GM23338 (cell line): Measurements from ENCODE around the gene CD6. TPM values are rescaled to one million over a fixed set of nuclear protein-coding genes. Genes with fewer than 3 reads are reported as not detected.

ENCODE experiments used
- ATAC-seq: fragments of 200-7000 bp; cut with Tn5 transposase; 3 replicates; pipeline ENCODE4 v1.9.1; 2020
- DNase-seq: peaks from one replicate; pipeline ENCODE4 v3.0.0-alpha.2; 2015; ENCODE audit warnings: low spot score
- H2AFZ ChIP-seq: fragments of 200-600 bp; sonication (generic); 2 replicates; pipeline ENCODE4 v1.8.0; 2016; ENCODE audit warnings: antibody characterized with exemption, mild to moderate bottlenecking, moderate library complexity
- H3F3A ChIP-seq: fragments of 200-600 bp; sonication (generic); replicated peaks from 2 replicates; pipeline ENCODE4 v1.8.0; 2017; ENCODE audit warnings: antibody characterized with exemption, mixed run types, low read depth
- H3K27ac ChIP-seq: fragments of 200-600 bp; sonication (generic); 2 replicates; pipeline ENCODE4 v1.6.1; 2016; ENCODE audit warnings: low read depth
- H3K27me3 ChIP-seq: fragments of 200-600 bp; sonication (generic); 2 replicates; pipeline ENCODE4 v1.8.0; 2016; ENCODE audit warnings: mild to moderate bottlenecking, mixed run types, moderate library complexity; ENCODE audit not compliant: insufficient read depth
- H3K36me3 ChIP-seq: fragments of 200-600 bp; sonication (generic); 2 replicates; pipeline ENCODE4 v1.8.0; 2016; ENCODE audit warnings: mild to moderate bottlenecking; ENCODE audit not compliant: insufficient read depth
- H3K4me1 ChIP-seq: fragments of 200-600 bp; sonication (generic); 2 replicates; pipeline ENCODE4 v1.8.0; 2016; ENCODE audit warnings: mild to moderate bottlenecking, moderate library complexity; ENCODE audit not compliant: insufficient read depth
- H3K4me2 ChIP-seq: fragments of 200-600 bp; sonication (generic); 2 replicates; pipeline ENCODE4 v1.7.1; 2017; ENCODE audit warnings: mixed run types
- H3K4me3 ChIP-seq: fragments of 200-600 bp; sonication (generic); 2 replicates; pipeline ENCODE4 v1.6.1; 2016; ENCODE audit warnings: mixed run types
- H3K79me2 ChIP-seq: fragments of 200-600 bp; sonication (generic); replicated peaks from 2 replicates; pipeline ENCODE4 v1.8.0; 2017; ENCODE audit warnings: mild to moderate bottlenecking; ENCODE audit not compliant: insufficient read depth
- H3K9me2 ChIP-seq: fragments of 200-600 bp; sonication (generic); 2 replicates; pipeline ENCODE4 v1.8.0; 2017; ENCODE audit not compliant: insufficient read depth
- H4K20me1 ChIP-seq: fragments of 200-600 bp; sonication (generic); replicated peaks from 2 replicates; pipeline ENCODE4 v1.8.0; 2017; ENCODE audit warnings: mild to moderate bottlenecking; ENCODE audit not compliant: insufficient read depth
- H3K27ac Mint-ChIP-seq: 2 replicates; pipeline ENCODE4 v1.8.0; 2020; ENCODE audit warnings: inconsistent platforms, mild to moderate bottlenecking, moderate library complexity, mixed read lengths
- H3K27me3 Mint-ChIP-seq: 3 replicates; pipeline ENCODE4 v1.8.0; 2022; ENCODE audit warnings: low read depth, mild to moderate bottlenecking, moderate library complexity, mixed read lengths, inconsistent platforms; ENCODE audit not compliant: insufficient read depth, poor library complexity
- H3K36me3 Mint-ChIP-seq: 3 replicates; pipeline ENCODE4 v1.8.0; 2021; ENCODE audit warnings: low read depth, mild to moderate bottlenecking, inconsistent platforms, moderate library complexity, mixed read lengths
- H3K4me1 Mint-ChIP-seq: 3 replicates; pipeline ENCODE4 v1.8.0; 2020; ENCODE audit warnings: mild to moderate bottlenecking, inconsistent platforms, mixed read lengths
- H3K4me3 Mint-ChIP-seq: 3 replicates; pipeline ENCODE4 v1.8.0; 2021; ENCODE audit warnings: moderate library complexity, mild to moderate bottlenecking, inconsistent platforms, mixed read lengths
- H3K9me3 Mint-ChIP-seq: 3 replicates; pipeline ENCODE4 v1.8.0; 2020; ENCODE audit warnings: moderate library complexity, mild to moderate bottlenecking, inconsistent platforms, mixed read lengths
- CREB1 ChIP-seq: fragments of 250-450 bp; sonication (Bioruptor Pico); IDR thresholded peaks from 2 replicates; pipeline ENCODE4 v1.5.0; 2020; ENCODE audit warnings: low read depth, mild to moderate bottlenecking, moderate library complexity
- EZH2 ChIP-seq: fragments of 200-600 bp; sonication (generic); IDR thresholded peaks from one replicate; pipeline ENCODE4 v1.8.0; 2017; ENCODE audit warnings: antibody characterized with exemption, mild to moderate bottlenecking, low read depth; ENCODE audit not compliant: unreplicated experiment
- EZH2phosphoT487 ChIP-seq: fragments of 200-600 bp; sonication (generic); IDR thresholded peaks from one replicate; pipeline ENCODE4 v1.8.1; 2018; ENCODE audit warnings: antibody characterized with exemption; ENCODE audit not compliant: unreplicated experiment
- JUNB ChIP-seq: IDR thresholded peaks from one replicate; pipeline ENCODE4 v1.6.1; 2016; ENCODE audit warnings: antibody characterized with exemption; ENCODE audit not compliant: unreplicated experiment
- NANOG ChIP-seq: IDR thresholded peaks from 2 replicates; pipeline ENCODE4 v1.6.1; 2016; ENCODE audit warnings: antibody characterized with exemption, borderline replicate concordance
- POLR2AphosphoS5 ChIP-seq: IDR thresholded peaks from 2 replicates; pipeline ENCODE4 v1.6.1; 2016; ENCODE audit warnings: antibody characterized with exemption, low read depth
- REST ChIP-seq: IDR thresholded peaks from one replicate; pipeline ENCODE4 v1.6.1; 2018; ENCODE audit warnings: antibody characterized with exemption; ENCODE audit not compliant: unreplicated experiment
- STAT1 ChIP-seq: IDR thresholded peaks from one replicate; pipeline ENCODE4 v1.6.1; 2016; ENCODE audit warnings: antibody characterized with exemption; ENCODE audit not compliant: unreplicated experiment
- ZNF114 ChIP-seq: fragments of 250-450 bp; sonication (Bioruptor Pico); IDR thresholded peaks from 2 replicates; pipeline ENCODE4 v1.5.0; 2020; ENCODE audit warnings: mild to moderate bottlenecking, moderate library complexity
- ZNF331 ChIP-seq: fragments of 250-450 bp; sonication (Bioruptor Pico); IDR thresholded peaks from 2 replicates; pipeline ENCODE4 v1.5.0; 2020; ENCODE audit warnings: low read depth, mild to moderate bottlenecking, moderate library complexity
- polyA plus RNA-seq: library from polyadenylated mRNA; unstranded; fragments of >200 nt; fragmentation: Nextera tagmentation; extraction: Ambion mirVana; gene quantifications from 2 replicates; pipeline ENCODE4 v1.2.1, GENCODE V29; 2016
- total RNA-seq: library from RNA; depleted of rRNA; stranded (reverse); fragments of >200 nt; shearing (Covaris generic); gene quantifications from 2 replicates; pipeline ENCODE4 v1.2.3, GENCODE V29; 2014
- TF ChIP-seq, protein P1 (sequence below), 2 experiments: fragments of 200-600 bp in 1 of 2; sonication (generic) in 1 of 2; conservative IDR thresholded peaks; 2 replicates each; pipeline versions ENCODE4 v1.5.1 to v1.6.1; 2016 to 2017; ENCODE audit warnings: antibody characterized with exemption in 2 of 2, low read depth in 2 of 2, mild to moderate bottlenecking in 2 of 2, moderate library complexity in 1 of 2
- TF ChIP-seq, protein P2 (sequence below): IDR thresholded peaks from 2 replicates; pipeline ENCODE4 v1.6.1; 2016; ENCODE audit warnings: antibody characterized with exemption
- TF ChIP-seq, protein P3 (sequence below): fragments of 250-450 bp; sonication (Bioruptor Pico); IDR thresholded peaks from 2 replicates; pipeline ENCODE4 v1.5.0; 2020; ENCODE audit warnings: mild to moderate bottlenecking, moderate library complexity

Gene CD6
- total and polyA plus RNA-seq, 2 experiments from 2014 or later, result 0.49 TPM; not detected in 1

DNA sequence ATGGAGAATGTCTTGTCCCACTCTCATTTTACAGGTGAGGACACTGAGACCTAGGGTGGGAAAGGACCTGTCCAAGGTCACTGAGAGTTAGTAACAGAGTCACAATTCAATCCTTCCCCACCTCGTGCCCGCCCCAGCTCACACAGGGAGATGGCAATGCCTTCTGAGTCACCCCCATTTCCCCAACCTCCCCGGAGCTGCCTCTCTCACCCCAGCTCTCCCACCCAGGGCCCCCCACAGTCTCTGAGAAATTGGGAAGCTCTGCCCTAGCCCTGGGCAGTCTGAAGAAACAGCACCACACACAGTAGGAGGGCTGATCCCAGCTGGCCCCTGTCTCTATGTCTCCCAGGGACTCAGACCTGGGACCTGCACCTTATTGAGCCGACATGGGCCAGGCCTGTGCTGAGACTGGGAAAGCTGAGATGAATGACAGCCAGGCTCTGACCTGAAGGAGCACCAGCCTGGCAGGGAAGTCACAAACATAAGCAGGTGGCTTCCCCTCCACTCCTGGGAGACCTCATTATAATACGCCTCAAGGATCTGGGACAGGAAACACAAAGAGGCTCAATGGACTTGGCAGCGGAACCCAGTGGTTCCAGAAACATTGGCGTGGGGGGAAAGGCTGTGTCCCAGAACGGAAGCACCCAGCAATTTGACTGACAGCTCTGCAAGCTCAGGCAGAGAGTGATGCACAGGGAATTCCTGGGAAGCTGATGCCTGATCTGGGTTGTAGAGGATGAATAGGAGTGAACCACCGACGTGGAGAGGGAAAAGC is 51.0 kb downstream of the CD6 start:
- Histone ChIP-seq H3K27ac (no peak overlapping the region), H3K27me3 (no peaks in the 10 kb centered on the region), H3K4me3 (peak overlapping the region; percentile 47; the same call in 1 of the 2 replicates), H3K4me1 (peaks cover 10% of the 10 kb centered on the region; the same call in 1 of the 2 replicates), H2AFZ (no peak overlapping the region), H3K4me2 (peak overlapping the region; percentile 82), H3K9me2 (no peaks in the 10 kb centered on the region), H3F3A (no peaks in the 10 kb centered on the region), H3K36me3 (no peaks in the 10 kb centered on the region), H4K20me1 (no peaks in the 10 kb centered on the region), H3K79me2 (no peaks in the 10 kb centered on the region)
- TF ChIP-seq, protein P1, sequence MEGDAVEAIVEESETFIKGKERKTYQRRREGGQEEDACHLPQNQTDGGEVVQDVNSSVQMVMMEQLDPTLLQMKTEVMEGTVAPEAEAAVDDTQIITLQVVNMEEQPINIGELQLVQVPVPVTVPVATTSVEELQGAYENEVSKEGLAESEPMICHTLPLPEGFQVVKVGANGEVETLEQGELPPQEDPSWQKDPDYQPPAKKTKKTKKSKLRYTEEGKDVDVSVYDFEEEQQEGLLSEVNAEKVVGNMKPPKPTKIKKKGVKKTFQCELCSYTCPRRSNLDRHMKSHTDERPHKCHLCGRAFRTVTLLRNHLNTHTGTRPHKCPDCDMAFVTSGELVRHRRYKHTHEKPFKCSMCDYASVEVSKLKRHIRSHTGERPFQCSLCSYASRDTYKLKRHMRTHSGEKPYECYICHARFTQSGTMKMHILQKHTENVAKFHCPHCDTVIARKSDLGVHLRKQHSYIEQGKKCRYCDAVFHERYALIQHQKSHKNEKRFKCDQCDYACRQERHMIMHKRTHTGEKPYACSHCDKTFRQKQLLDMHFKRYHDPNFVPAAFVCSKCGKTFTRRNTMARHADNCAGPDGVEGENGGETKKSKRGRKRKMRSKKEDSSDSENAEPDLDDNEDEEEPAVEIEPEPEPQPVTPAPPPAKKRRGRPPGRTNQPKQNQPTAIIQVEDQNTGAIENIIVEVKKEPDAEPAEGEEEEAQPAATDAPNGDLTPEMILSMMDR (conservative IDR thresholded peaks at IDR 0.05; ENCODE audit: low read depth in 2 of 2), result no peak
- no peak for TF ChIP-seq ZNF114 (CRISPR knock-in tag)
- TF ChIP-seq EZH2phosphoT487, result no peak
- no peak for TF ChIP-seq ZNF331 (CRISPR knock-in tag)
- no peak for TF ChIP-seq JUNB
- no peak for TF ChIP-seq STAT1
- no peak for TF ChIP-seq REST
- no peak for TF ChIP-seq POLR2AphosphoS5
- TF ChIP-seq NANOG, result no peak
- TF ChIP-seq, protein P2, sequence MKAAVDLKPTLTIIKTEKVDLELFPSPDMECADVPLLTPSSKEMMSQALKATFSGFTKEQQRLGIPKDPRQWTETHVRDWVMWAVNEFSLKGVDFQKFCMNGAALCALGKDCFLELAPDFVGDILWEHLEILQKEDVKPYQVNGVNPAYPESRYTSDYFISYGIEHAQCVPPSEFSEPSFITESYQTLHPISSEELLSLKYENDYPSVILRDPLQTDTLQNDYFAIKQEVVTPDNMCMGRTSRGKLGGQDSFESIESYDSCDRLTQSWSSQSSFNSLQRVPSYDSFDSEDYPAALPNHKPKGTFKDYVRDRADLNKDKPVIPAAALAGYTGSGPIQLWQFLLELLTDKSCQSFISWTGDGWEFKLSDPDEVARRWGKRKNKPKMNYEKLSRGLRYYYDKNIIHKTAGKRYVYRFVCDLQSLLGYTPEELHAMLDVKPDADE, result no peak
- TF ChIP-seq EZH2, result no peak
- no peak for TF ChIP-seq CREB1 (CRISPR knock-in tag)
- TF ChIP-seq, protein P3, sequence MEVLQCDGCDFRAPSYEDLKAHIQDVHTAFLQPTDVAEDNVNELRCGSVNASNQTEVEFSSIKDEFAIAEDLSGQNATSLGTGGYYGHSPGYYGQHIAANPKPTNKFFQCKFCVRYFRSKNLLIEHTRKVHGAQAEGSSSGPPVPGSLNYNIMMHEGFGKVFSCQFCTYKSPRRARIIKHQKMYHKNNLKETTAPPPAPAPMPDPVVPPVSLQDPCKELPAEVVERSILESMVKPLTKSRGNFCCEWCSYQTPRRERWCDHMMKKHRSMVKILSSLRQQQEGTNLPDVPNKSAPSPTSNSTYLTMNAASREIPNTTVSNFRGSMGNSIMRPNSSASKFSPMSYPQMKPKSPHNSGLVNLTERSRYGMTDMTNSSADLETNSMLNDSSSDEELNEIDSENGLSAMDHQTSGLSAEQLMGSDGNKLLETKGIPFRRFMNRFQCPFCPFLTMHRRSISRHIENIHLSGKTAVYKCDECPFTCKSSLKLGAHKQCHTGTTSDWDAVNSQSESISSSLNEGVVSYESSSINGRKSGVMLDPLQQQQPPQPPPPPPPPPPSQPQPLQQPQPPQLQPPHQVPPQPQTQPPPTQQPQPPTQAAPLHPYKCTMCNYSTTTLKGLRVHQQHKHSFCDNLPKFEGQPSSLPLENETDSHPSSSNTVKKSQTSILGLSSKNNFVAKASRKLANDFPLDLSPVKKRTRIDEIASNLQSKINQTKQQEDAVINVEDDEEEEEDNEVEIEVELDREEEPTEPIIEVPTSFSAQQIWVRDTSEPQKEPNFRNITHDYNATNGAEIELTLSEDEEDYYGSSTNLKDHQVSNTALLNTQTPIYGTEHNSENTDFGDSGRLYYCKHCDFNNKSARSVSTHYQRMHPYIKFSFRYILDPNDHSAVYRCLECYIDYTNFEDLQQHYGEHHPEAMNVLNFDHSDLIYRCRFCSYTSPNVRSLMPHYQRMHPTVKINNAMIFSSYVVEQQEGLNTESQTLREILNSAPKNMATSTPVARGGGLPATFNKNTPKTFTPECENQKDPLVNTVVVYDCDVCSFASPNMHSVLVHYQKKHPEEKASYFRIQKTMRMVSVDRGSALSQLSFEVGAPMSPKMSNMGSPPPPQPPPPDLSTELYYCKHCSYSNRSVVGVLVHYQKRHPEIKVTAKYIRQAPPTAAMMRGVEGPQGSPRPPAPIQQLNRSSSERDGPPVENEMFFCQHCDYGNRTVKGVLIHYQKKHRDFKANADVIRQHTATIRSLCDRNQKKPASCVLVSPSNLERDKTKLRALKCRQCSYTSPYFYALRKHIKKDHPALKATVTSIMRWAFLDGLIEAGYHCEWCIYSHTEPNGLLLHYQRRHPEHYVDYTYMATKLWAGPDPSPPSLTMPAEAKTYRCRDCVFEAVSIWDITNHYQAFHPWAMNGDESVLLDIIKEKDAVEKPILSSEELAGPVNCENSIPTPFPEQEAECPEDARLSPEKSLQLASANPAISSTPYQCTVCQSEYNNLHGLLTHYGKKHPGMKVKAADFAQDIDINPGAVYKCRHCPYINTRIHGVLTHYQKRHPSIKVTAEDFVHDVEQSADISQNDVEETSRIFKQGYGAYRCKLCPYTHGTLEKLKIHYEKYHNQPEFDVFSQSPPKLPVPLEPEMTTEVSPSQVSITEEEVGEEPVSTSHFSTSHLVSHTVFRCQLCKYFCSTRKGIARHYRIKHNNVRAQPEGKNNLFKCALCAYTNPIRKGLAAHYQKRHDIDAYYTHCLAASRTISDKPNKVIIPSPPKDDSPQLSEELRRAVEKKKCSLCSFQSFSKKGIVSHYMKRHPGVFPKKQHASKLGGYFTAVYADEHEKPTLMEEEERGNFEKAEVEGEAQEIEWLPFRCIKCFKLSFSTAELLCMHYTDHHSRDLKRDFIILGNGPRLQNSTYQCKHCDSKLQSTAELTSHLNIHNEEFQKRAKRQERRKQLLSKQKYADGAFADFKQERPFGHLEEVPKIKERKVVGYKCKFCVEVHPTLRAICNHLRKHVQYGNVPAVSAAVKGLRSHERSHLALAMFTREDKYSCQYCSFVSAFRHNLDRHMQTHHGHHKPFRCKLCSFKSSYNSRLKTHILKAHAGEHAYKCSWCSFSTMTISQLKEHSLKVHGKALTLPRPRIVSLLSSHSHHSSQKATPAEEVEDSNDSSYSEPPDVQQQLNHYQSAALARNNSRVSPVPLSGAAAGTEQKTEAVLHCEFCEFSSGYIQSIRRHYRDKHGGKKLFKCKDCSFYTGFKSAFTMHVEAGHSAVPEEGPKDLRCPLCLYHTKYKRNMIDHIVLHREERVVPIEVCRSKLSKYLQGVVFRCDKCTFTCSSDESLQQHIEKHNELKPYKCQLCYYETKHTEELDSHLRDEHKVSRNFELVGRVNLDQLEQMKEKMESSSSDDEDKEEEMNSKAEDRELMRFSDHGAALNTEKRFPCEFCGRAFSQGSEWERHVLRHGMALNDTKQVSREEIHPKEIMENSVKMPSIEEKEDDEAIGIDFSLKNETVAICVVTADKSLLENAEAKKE (CRISPR knock-in tag), result no peak
- Mint-ChIP-seq H3K9me3 (no peaks in the 10 kb centered on the region), H3K27ac (no peak overlapping the region), H3K27me3 (peaks cover 25% of the 10 kb centered on the region), H3K36me3 (no peaks in the 10 kb centered on the region), H3K4me1 (peaks cover 26% of the 10 kb centered on the region), H3K4me3 (no peak overlapping the region)
- ATAC-seq (no peak), DNase-seq (no peak)
